ENCODE results near the gene CSNK1D. TPM values are rescaled to one million over a fixed set of nuclear protein-coding genes. Genes with fewer than 3 reads are reported as not detected.

The CSNK1D gene
- total and polyA plus RNA-seq, 2 donors (not counting 1 experiment from before 2014, with no cell fraction given), result 196 to 241 TPM

DNA sequence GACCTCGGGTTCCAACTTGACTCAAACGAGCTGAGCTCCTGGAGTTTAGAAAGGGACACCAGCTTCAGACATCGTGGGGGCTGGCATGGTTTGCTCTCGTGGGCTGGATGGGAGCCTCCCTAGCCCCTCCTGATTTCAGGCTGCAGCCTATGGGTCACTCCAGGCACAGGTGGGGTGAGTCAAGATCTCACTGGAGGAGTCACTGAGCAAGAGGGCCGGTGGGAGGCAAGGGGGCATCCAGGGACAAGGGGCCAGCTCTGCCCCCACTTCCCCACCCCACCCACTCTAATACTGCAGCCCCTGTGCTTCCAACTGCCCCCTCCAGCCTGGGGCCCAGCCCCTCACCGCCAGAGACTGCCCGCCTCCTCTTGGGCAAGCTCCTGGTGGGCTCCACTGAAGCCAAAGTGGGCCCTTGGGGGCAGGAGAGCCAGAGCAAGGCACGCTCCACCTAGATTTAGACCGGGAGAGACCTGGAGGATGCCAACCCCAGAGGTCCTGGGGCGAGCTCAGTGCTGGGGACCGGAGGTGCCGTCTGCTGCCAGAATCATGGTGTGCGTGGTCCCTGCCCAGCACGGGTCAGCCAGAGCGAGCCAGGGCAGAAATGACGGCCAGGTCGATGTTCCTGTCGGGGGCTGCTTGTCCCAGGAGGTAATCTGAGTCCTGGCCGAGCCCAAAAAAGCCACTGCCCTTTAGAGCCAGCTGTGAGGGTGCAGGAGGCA, 38.3 kb downstream of the CSNK1D start:
- Histone ChIP-seq H3K9ac (ENCODE audit: low read length) (no peak overlapping the region), H3K27ac (ENCODE audit: low read length in 2 of 2) (no peak overlapping the region), H3K79me2 (ENCODE audit: control insufficient read depth, insufficient read depth, low read length) (peaks cover 7% of the 10 kb centered on the region), H3K4me1 (ENCODE audit: control insufficient read depth in 2 of 2, insufficient read depth in 2 of 2, low read length in 2 of 2) (peaks cover 22 to 75% of the 10 kb centered on the region in 2 donors), H2AFZ (ENCODE audit: insufficient read depth, low read depth, low read length, poor library complexity, severe bottlenecking) (no peak overlapping the region), H3K4me2 (replicated peaks; ENCODE audit: low read depth, low read length, poor library complexity, severe bottlenecking) (no peak overlapping the region), H3K27me3 (replicated peaks in 1 of 4; ENCODE audit: control extremely low read depth in 1 of 4, control insufficient read depth in 3 of 4, insufficient read depth in 4 of 4, low read length in 3 of 4) (no peaks in the 10 kb centered on the region), H3K4me3 (ENCODE audit: control extremely low read depth in 1 of 5, extremely low read depth in 1 of 5, insufficient read depth in 1 of 5, low read depth in 2 of 5, low read length in 4 of 5) (no peak overlapping the region), H3K9me3 (ENCODE audit: control extremely low read depth in 1 of 3, control insufficient read depth in 2 of 3, insufficient read depth in 1 of 3, low read length in 2 of 3) (no peaks in the 10 kb centered on the region), H3K36me3 (replicated peaks in 1 of 2; ENCODE audit: control extremely low read depth in 1 of 2, control insufficient read depth in 1 of 2, extremely low read depth in 1 of 2, insufficient read depth in 2 of 2, low read length in 1 of 2) (peaks cover 0 to 8% of the 10 kb centered on the region in 2 experiments), H4K20me1 (ENCODE audit: control insufficient read depth, insufficient read depth, low read length, poor library complexity, severe bottlenecking) (peaks cover 71% of the 10 kb centered on the region)
- intact Hi-C loops (cut with micrococcal nuclease), result no loop called here
- no peak for TF ChIP-seq EZH2 (IDR thresholded peaks at IDR 0.05; ENCODE audit: borderline replicate concordance, insufficient read depth, low read depth, low read length, poor library complexity, severe bottlenecking)
- TF ChIP-seq, protein P1, sequence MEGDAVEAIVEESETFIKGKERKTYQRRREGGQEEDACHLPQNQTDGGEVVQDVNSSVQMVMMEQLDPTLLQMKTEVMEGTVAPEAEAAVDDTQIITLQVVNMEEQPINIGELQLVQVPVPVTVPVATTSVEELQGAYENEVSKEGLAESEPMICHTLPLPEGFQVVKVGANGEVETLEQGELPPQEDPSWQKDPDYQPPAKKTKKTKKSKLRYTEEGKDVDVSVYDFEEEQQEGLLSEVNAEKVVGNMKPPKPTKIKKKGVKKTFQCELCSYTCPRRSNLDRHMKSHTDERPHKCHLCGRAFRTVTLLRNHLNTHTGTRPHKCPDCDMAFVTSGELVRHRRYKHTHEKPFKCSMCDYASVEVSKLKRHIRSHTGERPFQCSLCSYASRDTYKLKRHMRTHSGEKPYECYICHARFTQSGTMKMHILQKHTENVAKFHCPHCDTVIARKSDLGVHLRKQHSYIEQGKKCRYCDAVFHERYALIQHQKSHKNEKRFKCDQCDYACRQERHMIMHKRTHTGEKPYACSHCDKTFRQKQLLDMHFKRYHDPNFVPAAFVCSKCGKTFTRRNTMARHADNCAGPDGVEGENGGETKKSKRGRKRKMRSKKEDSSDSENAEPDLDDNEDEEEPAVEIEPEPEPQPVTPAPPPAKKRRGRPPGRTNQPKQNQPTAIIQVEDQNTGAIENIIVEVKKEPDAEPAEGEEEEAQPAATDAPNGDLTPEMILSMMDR (IDR thresholded peaks at IDR 0.05), result no peak
- H3K27ac Mint-ChIP-seq, result peak overlapping the region; percentile 65
- H3K9me3 Mint-ChIP-seq (ENCODE audit: insufficient read depth), result no peaks in the 10 kb centered on the region
- ChIA-PET CTCF (interaction anchor here (1.3 to 5.1 kb wide), 13 partner anchors 9 to 205 kb away, joined by 3 to 53 read pairs (median 5); partner anchors contain the start of genes CCDC57, CD7 and CSNK1D), POLR2A (interaction anchor here (1.2 to 2.4 kb wide), 3 partner anchors 19 to 63 kb away, joined by 3 to 15 read pairs (median 8); no protein-coding TSS in a partner anchor)
- no peaks in the 10 kb centered on the region for H3K27me3 Mint-ChIP-seq
- WGBS (ENCODE audit: insufficient coverage), result 93% methylated on average over 18 of the region's 19 CpGs
- DNase-seq, result no peak
- H3K4me1 Mint-ChIP-seq, result peaks cover 46% of the 10 kb centered on the region
- ATAC-seq (ENCODE audit: low read depth), result no peak
- H3K4me3 Mint-ChIP-seq, result no peak overlapping the region

Data from B cell (primary cell).